Astrocyte of the cerebellum (primary cell): Measurements from ENCODE around the gene HECTD1.
A peak's percentile ranks its signal among the peaks of the same experiment; 100 is the strongest.
"Not testable (repeated sequence)": the region's sequence is repeated elsewhere in the genome, so short reads cannot be mapped to it uniquely, and the experiment has no call there.

ENCODE experiments used
- DNase-seq: peaks from one replicate; pipeline ENCODE4 v3.0.0-alpha.2; 2011; ENCODE audit warnings: low read depth
- H3K4me3 ChIP-seq: 2 replicates; pipeline ENCODE4 v1.5.1; 2011; ENCODE audit warnings: mild to moderate bottlenecking, low read depth, low read length, moderate library complexity
- in situ Hi-C: cut with HindIII; loops from 2 replicates; pipeline ENCODE4 v1.10.0; 2017; ENCODE audit warnings: low sequenced_read_pairs
- TF ChIP-seq, protein P1 (sequence below): IDR thresholded peaks from 2 replicates; pipeline ENCODE4 v1.5.1; 2012; ENCODE audit warnings: low read length, low read depth, moderate library complexity, mild to moderate bottlenecking; ENCODE audit errors: missing control alignments

Gene HECTD1

GRCh38 chr14:31235462-31235861 lies 27.9 kb upstream of the HECTD1 start:
- TF ChIP-seq, protein P1, sequence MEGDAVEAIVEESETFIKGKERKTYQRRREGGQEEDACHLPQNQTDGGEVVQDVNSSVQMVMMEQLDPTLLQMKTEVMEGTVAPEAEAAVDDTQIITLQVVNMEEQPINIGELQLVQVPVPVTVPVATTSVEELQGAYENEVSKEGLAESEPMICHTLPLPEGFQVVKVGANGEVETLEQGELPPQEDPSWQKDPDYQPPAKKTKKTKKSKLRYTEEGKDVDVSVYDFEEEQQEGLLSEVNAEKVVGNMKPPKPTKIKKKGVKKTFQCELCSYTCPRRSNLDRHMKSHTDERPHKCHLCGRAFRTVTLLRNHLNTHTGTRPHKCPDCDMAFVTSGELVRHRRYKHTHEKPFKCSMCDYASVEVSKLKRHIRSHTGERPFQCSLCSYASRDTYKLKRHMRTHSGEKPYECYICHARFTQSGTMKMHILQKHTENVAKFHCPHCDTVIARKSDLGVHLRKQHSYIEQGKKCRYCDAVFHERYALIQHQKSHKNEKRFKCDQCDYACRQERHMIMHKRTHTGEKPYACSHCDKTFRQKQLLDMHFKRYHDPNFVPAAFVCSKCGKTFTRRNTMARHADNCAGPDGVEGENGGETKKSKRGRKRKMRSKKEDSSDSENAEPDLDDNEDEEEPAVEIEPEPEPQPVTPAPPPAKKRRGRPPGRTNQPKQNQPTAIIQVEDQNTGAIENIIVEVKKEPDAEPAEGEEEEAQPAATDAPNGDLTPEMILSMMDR, result no peak
- no peak overlapping the region for H3K4me3 ChIP-seq
- in situ Hi-C loops, result no loop called here
- no peak for DNase-seq

DNA sequence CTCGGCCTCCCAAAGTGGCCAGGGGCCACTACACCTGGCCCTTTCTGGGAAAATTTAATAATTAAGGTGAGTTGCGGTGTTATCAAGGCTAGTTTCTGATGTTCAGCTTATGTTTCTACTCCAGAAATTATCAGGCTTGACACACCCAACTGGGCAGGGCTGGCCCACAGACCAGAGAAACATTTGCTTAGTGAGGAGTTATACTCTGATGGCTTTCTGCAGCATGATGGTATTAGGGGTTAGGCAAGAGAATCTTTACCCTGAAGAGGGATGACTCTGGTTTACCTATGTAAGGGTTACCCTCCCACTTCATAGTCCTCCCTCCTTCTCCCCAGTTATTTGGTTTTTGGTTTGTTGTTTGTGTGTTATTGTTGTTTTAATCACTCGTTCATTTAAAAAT lies 24.5 kb upstream of the HECTD1 start:
- no peak for DNase-seq
- no peak overlapping the region for H3K4me3 ChIP-seq
- TF ChIP-seq, protein P1, result no peak
- in situ Hi-C loops, result no loop called here

- H3K4me3 ChIP-seq, DNase-seq, in situ Hi-C loops: not testable (repeated sequence)
Observed at GRCh38 chr14:31231272-31231671, 23.7 kb upstream of the HECTD1 start.

DNA sequence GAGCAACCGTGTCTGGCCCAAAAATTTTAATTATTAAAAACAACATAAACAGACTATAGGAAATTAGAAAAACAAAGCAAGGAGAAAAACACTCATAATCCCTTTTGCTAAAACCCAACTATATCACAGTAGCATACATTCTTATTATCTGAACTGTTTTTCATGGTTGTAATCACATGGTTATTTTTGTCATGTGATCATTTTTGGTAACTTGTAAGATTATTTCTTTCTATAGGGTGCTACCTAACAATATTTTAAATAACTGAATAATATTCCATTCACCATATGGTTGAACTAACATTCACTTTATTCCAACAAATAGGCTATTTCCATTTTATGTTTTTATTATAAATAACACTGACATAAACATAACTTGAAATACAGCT lies 23.0 kb upstream of the HECTD1 start:
- TF ChIP-seq, protein P1, result no peak
- in situ Hi-C loops, result no loop called here
- no peak for DNase-seq
- H3K4me3 ChIP-seq, result no peak overlapping the region

DNA sequence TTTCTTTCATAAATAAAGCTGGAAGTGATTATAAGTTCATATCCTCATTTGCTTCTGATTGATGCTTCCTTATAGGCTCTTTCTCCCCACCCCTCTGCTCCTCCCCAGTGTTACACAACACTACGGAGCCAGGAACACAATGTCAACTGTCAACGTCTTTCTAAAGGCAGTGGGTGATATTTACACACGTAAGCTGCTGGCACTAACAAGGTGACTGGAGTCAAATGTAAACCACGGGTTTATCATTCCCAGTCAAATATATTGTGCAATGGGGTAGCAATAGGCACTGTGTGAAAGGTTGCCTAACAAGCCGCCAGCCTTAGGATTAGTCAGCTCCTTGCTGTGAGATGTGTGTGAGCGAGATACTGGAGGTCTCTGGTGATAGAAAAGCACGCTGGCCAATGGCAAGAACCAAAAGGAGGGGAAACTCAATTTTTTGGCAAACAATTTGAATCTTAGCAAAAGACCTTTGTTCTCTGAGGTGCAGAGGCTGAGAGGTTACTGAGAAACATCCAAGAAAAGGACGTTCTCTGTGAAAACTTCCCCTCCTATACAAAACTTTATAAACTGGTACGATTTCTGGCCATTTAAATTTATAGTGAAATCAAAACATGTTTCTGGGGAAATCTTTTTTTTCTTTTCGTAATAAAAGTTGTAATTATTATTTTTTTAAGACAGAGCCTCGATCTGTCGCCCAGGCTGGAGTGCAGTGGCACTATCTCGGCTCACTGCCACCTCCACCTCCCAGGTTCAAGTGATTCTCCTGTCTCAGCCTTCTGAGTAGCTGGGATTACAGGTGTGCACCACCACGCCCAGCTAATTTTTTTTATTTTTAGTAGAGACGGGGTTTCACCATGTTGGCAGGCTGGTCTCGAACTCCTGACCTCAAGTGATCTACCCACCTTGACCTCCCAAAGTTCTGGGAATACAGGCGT lies 22.3 kb upstream of the HECTD1 start:
- in situ Hi-C loops, result no loop called here
- H3K4me3 ChIP-seq, result peak overlapping the region; percentile 12
- DNase-seq, result peak; percentile 81
- TF ChIP-seq, protein P1, result no peak

- no peak for DNase-seq
- in situ Hi-C loops, result no loop called here
- no peak overlapping the region for H3K4me3 ChIP-seq
Observed at GRCh38 chr14:31229009-31229408, 21.4 kb upstream of the HECTD1 start.

DNA sequence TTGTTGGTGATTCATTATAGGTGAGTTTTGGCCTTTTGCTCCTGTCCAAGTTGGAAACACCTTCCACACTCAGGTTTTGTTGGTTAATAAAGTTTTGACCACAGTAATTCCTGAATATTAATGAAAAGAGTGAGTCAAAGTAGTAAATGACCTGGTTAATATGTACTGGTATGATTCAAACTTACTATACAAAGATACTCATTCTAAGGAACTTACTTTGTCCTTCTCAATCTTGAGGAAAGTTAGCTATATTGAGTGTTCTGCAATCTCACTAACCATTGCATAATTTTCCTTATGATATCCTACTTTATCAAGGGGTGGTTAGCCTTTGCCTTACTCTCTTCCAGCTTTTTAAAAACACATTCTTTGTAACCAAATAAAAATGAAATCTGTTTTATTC lies 20.9 kb upstream of the HECTD1 start:
- no peak for DNase-seq
- H3K4me3 ChIP-seq, result no peak overlapping the region
- TF ChIP-seq, protein P1, result no peak
- in situ Hi-C loops, result no loop called here

More at GRCh38 chr14:31229009-31229408, 21.4 kb upstream of the HECTD1 start:
- TF ChIP-seq, protein P1, result no peak
